C4-2B (cell line): Measurements from ENCODE around the gene LIG3.

Experiments
- ZFX ChIP-seq: fragments of 450-650 bp; IDR thresholded peaks from 2 replicates; pipeline ENCODE4 v1.6.1; 2017
- TF ChIP-seq, protein P1 (sequence below): fragments of 450-650 bp; conservative IDR thresholded peaks from 2 replicates; pipeline ENCODE4 v1.5.1; 2017; ENCODE audit warnings: mild to moderate bottlenecking

DNA sequence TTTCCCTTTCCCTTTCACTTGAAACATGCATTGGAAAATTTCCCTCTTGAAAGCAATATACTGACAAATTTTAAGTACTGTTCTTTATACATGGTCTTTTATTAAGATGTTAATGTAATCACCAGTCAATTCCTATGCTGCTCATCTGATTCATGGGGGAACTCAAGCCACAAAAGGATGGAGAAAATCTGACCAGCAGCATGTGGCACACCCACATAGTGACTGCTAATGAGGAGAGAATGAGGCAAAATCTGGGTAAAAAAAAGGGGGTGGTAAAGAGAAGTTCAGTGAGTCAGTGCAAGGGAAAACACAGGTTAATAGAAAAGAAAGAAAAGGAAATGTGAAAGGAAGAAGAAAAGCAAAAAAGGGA lies 71.9 kb downstream of the LIG3 start:
- TF ChIP-seq, protein P1, sequence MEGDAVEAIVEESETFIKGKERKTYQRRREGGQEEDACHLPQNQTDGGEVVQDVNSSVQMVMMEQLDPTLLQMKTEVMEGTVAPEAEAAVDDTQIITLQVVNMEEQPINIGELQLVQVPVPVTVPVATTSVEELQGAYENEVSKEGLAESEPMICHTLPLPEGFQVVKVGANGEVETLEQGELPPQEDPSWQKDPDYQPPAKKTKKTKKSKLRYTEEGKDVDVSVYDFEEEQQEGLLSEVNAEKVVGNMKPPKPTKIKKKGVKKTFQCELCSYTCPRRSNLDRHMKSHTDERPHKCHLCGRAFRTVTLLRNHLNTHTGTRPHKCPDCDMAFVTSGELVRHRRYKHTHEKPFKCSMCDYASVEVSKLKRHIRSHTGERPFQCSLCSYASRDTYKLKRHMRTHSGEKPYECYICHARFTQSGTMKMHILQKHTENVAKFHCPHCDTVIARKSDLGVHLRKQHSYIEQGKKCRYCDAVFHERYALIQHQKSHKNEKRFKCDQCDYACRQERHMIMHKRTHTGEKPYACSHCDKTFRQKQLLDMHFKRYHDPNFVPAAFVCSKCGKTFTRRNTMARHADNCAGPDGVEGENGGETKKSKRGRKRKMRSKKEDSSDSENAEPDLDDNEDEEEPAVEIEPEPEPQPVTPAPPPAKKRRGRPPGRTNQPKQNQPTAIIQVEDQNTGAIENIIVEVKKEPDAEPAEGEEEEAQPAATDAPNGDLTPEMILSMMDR, result no peak
- no peak for TF ChIP-seq ZFX
